A673 (cell line): ENCODE data around the gene KCNJ9.

Source experiments
- CTCF ChIP-seq: fragments of 300-800, 200-600 bp; sonication (generic); conservative IDR thresholded peaks from 2 replicates; pipeline ENCODE4 v1.5.1; 2017; ENCODE audit warnings: low read depth, mild to moderate bottlenecking, antibody characterized with exemption, low read length, moderate library complexity, mixed read lengths
- EZH2 ChIP-seq: fragments of 200-600 bp; sonication (generic); IDR thresholded peaks from 2 replicates; pipeline ENCODE4 v1.6.1; 2017; ENCODE audit warnings: borderline replicate concordance, low read depth, mild to moderate bottlenecking, mixed read lengths, antibody characterized with exemption, low read length; ENCODE audit not compliant: poor library complexity, severe bottlenecking

- no peak for TF ChIP-seq CTCF
- no peak for TF ChIP-seq EZH2
Observed at GRCh38 chr1:160056648-160057169, 24.6 kb upstream of the KCNJ9 start.
